ENCODE results near the gene LSM14A. TPM values are rescaled to one million over a fixed set of nuclear protein-coding genes. Genes with fewer than 3 reads are reported as not detected.

Gene LSM14A
- polyA plus RNA-seq, 1 experiment: 79.6 TPM

DNA sequence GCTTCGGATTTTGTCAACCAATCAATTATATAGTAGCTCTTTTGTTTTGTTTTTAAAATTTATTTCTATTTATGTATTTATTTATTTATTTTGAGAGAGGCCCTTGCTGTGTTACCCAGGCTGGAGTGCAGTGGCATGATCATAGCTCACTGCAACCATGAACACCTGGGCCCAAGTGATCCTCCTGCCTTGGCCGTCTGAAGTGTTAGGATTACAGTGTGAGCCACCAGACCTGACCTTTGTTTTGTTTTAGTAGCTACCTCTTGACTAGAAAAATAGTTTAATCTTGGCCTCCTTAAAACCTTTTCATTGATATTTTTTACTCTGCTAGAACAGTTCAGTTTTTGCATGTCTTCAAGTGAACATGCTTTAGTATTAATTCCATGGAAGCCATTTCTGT, 97.2 kb downstream of the LSM14A start:
- TF ChIP-seq CTCF (IDR thresholded peaks at IDR 0.05; ENCODE audit: insufficient read depth, low read depth, low read length): no peak
- ChIA-PET POLR2A (interaction anchor here (0.7 kb wide), 1 partner anchor 213 kb away, joined by 3 read pairs; no protein-coding TSS in a partner anchor), CTCF (interaction anchor here (1.1 kb wide), 1 partner anchor 67 kb away, joined by 3 read pairs; no protein-coding TSS in a partner anchor)

DNA sequence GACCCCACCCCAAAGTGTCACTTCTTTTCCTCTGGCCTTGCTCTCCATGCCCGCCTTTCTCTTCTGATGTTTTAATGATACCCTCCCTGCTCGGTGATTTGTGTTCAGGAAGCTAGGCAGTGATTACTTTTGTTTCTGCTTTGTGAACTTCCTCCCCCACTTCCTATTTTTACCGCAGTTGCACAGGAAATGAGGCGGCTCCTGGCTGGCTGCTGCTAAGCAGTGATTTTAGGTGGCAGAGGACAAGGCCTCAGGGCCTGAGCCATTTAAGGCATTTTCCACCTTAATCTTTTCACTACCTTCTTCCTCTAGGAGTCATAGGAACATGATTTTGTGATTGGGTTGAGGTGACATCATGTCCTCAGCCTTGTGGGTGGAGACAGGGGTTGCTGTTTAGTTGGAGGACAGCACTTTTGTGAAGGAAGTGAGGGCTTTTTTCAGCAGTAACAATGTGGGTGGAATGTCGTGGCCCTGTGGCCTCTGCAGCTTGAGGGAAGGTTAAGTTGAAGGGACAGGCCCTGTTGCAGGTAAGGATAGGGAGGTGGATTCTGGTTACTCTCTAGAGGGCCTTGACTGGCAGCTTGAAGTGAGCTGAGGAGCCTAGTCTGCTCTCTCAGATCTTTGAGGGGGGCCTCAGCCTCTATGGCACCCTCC, 97.8 kb downstream of the LSM14A start:
- Histone ChIP-seq H3K4me3 (ENCODE audit: low read depth, low read length) (no peak overlapping the region), H3K36me3 (ENCODE audit: control insufficient read depth, insufficient read depth, low read length) (peaks cover 3% of the 10 kb centered on the region), H3K27me3 (ENCODE audit: control insufficient read depth, insufficient read depth, low read length) (no peaks in the 10 kb centered on the region)
- POLR2A ChIA-PET: interaction anchor here (0.7 kb wide), 1 partner anchor 212 kb away, joined by 3 read pairs; no protein-coding TSS in a partner anchor
- CTCF ChIA-PET: interaction anchor here (1.1 to 1.3 kb wide), 2 partner anchors 45 to 66 kb away, joined by 3 to 4 read pairs; no protein-coding TSS in a partner anchor
- no peak for TF ChIP-seq CTCF (IDR thresholded peaks at IDR 0.05; ENCODE audit: insufficient read depth, low read depth, low read length)
- peak; percentile 35 for DNase-seq (ENCODE audit: low read depth)

More for the DNA sequence above, 97.2 kb downstream of the LSM14A start:
- Histone ChIP-seq H3K36me3 (ENCODE audit: control insufficient read depth, insufficient read depth, low read length) (peaks cover 3% of the 10 kb centered on the region), H3K4me3 (ENCODE audit: low read depth, low read length) (no peak overlapping the region), H3K27me3 (ENCODE audit: control insufficient read depth, insufficient read depth, low read length) (no peaks in the 10 kb centered on the region)
- DNase-seq (ENCODE audit: low read depth): no peak

GRCh38 chr19:34273121-34273520, 100.8 kb downstream of the LSM14A start:
- no peak for DNase-seq (ENCODE audit: low read depth)
- ChIA-PET CTCF (interaction anchor here (0.6 to 1.4 kb wide), 2 partner anchors 14 to 26 kb away, joined by 3 to 4 read pairs; no protein-coding TSS in a partner anchor), POLR2A (no interaction called here)
- TF ChIP-seq CTCF (IDR thresholded peaks at IDR 0.05; ENCODE audit: insufficient read depth, low read depth, low read length): no peak
- Histone ChIP-seq H3K27me3 (ENCODE audit: control insufficient read depth, insufficient read depth, low read length) (no peaks in the 10 kb centered on the region), H3K4me3 (ENCODE audit: low read depth, low read length) (no peak overlapping the region), H3K36me3 (ENCODE audit: control insufficient read depth, insufficient read depth, low read length) (peaks cover 1% of the 10 kb centered on the region; the same call in 1 of the 2 replicates)

- ChIA-PET POLR2A (no interaction called here), CTCF (interaction anchor here (0.7 to 1.4 kb wide), 5 partner anchors 9 to 63 kb away, joined by 3 to 7 read pairs (median 3); no protein-coding TSS in a partner anchor)
- peaks cover 1% of the 10 kb centered on the region; the same call in 1 of the 2 replicates for H3K36me3 ChIP-seq (ENCODE audit: control insufficient read depth, insufficient read depth, low read length)
- no peaks in the 10 kb centered on the region for H3K27me3 ChIP-seq (ENCODE audit: control insufficient read depth, insufficient read depth, low read length)
- peak; percentile 36; the same call in 1 of the 2 replicates for TF ChIP-seq CTCF (IDR thresholded peaks at IDR 0.05; ENCODE audit: insufficient read depth, low read depth, low read length)
- H3K4me3 ChIP-seq (ENCODE audit: low read depth, low read length): no peak overlapping the region
- DNase-seq (ENCODE audit: low read depth): no peak
Measured at GRCh38 chr19:34274284-34274826, 102.1 kb downstream of the LSM14A start.
